Medulla oblongata (tissue), 1 donor: ENCODE measurements around the gene ANKRD63.
A peak's percentile ranks its signal among the peaks of the same experiment; 100 is the strongest.

Experiments used
- DNase-seq: peaks from one replicate; pipeline ENCODE4 v3.0.0-alpha.2; 2015; ENCODE audit errors: extremely low spot score

ANKRD63 gene

GRCh38 chr15:40279437-40280141 lies 3.3 kb downstream of the ANKRD63 start:
- peak; percentile 63 for DNase-seq

GRCh38 chr15:40278026-40278425 lies 4.8 kb downstream of the ANKRD63 start:
- DNase-seq, result no peak

GRCh38 chr15:40277471-40277870 lies 5.4 kb downstream of the ANKRD63 start:
- peak; percentile 68 for DNase-seq

GRCh38 chr15:40276927-40277326 lies 5.9 kb downstream of the ANKRD63 start:
- no peak for DNase-seq

- no peak for DNase-seq
Observed at GRCh38 chr15:40275954-40276353, 6.9 kb downstream of the ANKRD63 start.

GRCh38 chr15:40275523-40275922 lies 7.3 kb downstream of the ANKRD63 start:
- DNase-seq, result no peak

GRCh38 chr15:40274350-40275274 lies 8.3 kb downstream of the ANKRD63 start:
- DNase-seq, result peak; percentile 85

GRCh38 chr15:40273428-40273827 lies 9.4 kb downstream of the ANKRD63 start:
- no peak for DNase-seq

GRCh38 chr15:40272485-40273056 lies 10.3 kb downstream of the ANKRD63 start:
- DNase-seq, result no peak

GRCh38 chr15:40271685-40272484 lies 11.0 kb downstream of the ANKRD63 start:
- no peak for DNase-seq

- no peak for DNase-seq
Observed at GRCh38 chr15:40270246-40270995, 12.4 kb downstream of the ANKRD63 start.

GRCh38 chr15:40269604-40270003 lies 13.3 kb downstream of the ANKRD63 start:
- no peak for DNase-seq

GRCh38 chr15:40267670-40268069 lies 15.2 kb downstream of the ANKRD63 start:
- no peak for DNase-seq

- no peak for DNase-seq
Observed at GRCh38 chr15:40266828-40267304, 16.0 kb downstream of the ANKRD63 start.

GRCh38 chr15:40265875-40266274 lies 17.0 kb downstream of the ANKRD63 start:
- no peak for DNase-seq

GRCh38 chr15:40265355-40265754 lies 17.5 kb downstream of the ANKRD63 start:
- DNase-seq, result no peak

- no peak for DNase-seq
Observed at GRCh38 chr15:40264321-40265153, 18.3 kb downstream of the ANKRD63 start.

GRCh38 chr15:40263024-40263754 lies 19.7 kb downstream of the ANKRD63 start:
- no peak for DNase-seq

- no peak for DNase-seq
Observed at GRCh38 chr15:40259021-40259420, 23.8 kb downstream of the ANKRD63 start.
